PC-9 (cell line): Measurements from ENCODE around the gene POTEF.
"Not testable (repeated sequence)": the region's sequence is repeated elsewhere in the genome, so short reads cannot be mapped to it uniquely, and the experiment has no call there.

Experiments used
- EZH2 ChIP-seq: fragments of 200-600 bp; sonication (generic); IDR thresholded peaks from 2 replicates; pipeline ENCODE4 v1.8.0; 2017; ENCODE audit warnings: antibody characterized with exemption, low read depth
- TF ChIP-seq, protein P1 (sequence below): fragments of 200-600 bp; sonication (generic); conservative IDR thresholded peaks from 2 replicates; pipeline ENCODE4 v1.6.1; 2017; ENCODE audit warnings: mixed run types, antibody characterized with exemption, mild to moderate bottlenecking, moderate library complexity

DNA sequence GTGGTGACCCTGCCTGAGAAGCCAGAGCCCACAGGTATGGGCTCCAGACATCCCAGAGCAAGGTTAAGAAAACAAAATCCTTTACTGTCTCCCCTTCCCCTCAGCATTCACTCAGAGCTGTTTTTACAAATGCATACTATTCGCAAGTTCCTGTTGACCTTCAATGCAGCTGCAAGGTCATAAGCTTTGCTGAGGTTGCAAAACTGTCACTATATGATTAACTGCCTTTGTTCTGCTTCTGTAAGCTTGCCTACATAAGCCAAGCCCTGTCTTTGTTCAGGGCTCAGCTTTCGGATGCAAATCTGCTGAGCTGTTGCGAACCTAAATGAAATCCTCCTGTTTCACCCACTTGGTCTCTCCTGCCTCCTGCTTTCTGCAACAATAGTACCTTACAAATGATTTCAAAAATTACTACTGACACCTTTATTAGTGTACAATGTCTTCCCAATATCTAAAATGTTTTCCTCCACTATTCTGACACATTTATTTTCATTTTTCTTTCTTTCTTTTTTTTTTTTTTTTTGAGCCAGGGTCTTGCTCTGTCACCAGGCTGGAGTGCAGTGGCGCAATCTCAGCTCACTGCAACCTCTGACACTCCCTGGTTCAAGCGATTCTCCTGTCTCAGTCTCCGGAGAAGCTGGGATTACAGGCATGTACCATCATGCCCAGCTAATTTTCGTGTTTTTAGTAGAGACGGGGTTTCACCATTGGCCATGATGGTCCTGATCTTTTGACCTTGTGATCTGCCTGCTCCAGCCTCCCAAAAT is 26.2 kb downstream of the POTEF start:
- TF ChIP-seq, protein P1, sequence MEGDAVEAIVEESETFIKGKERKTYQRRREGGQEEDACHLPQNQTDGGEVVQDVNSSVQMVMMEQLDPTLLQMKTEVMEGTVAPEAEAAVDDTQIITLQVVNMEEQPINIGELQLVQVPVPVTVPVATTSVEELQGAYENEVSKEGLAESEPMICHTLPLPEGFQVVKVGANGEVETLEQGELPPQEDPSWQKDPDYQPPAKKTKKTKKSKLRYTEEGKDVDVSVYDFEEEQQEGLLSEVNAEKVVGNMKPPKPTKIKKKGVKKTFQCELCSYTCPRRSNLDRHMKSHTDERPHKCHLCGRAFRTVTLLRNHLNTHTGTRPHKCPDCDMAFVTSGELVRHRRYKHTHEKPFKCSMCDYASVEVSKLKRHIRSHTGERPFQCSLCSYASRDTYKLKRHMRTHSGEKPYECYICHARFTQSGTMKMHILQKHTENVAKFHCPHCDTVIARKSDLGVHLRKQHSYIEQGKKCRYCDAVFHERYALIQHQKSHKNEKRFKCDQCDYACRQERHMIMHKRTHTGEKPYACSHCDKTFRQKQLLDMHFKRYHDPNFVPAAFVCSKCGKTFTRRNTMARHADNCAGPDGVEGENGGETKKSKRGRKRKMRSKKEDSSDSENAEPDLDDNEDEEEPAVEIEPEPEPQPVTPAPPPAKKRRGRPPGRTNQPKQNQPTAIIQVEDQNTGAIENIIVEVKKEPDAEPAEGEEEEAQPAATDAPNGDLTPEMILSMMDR, result not testable (repeated sequence)
- TF ChIP-seq EZH2, result not testable (repeated sequence)
